Hematopoietic multipotent progenitor cell treated with erythropoietin and hydrocortisone succinate and interleukin-3 and kit ligand, for 4 days (in vitro differentiated cells): Measurements from ENCODE around the gene RIMOC1.

Source experiments
- DNase-seq: peaks from one replicate; pipeline ENCODE4 v3.0.0-alpha.2; 2015

Gene RIMOC1

GRCh38 chr5:41903892-41904799 is at the start of gene RIMOC1:
Gene RIMOC1 (plus strand): TSS chr5:41904344. CDS start chr5:41904368, 24 bp downstream.
- DNase-seq = peak; percentile 100

- DNase-seq = peak; percentile 88
Observed at GRCh38 chr5:41856644-41857491, 47.3 kb upstream of the RIMOC1 start.

GRCh38 chr5:41857989-41858388 is 46.2 kb upstream of the RIMOC1 start:
- no peak for DNase-seq

GRCh38 chr5:41858890-41859289 is 45.3 kb upstream of the RIMOC1 start:
- DNase-seq = no peak

GRCh38 chr5:41863871-41864486 is 40.2 kb upstream of the RIMOC1 start:
- DNase-seq = no peak

GRCh38 chr5:41869151-41869723 is 34.9 kb upstream of the RIMOC1 start:
- peak; percentile 40 for DNase-seq

GRCh38 chr5:41869724-41870626 is 34.2 kb upstream of the RIMOC1 start, which contains the start of gene OXCT1:
Gene OXCT1 (minus strand): TSS chr5:41870425. CDS start chr5:41870358, 67 bp downstream.
- DNase-seq = peak; percentile 96

GRCh38 chr5:41870627-41871048 is 33.5 kb upstream of the RIMOC1 start:
- no peak for DNase-seq

GRCh38 chr5:41871852-41872251 is 32.3 kb upstream of the RIMOC1 start:
- no peak for DNase-seq

- DNase-seq = no peak
Observed at GRCh38 chr5:41874512-41875060, 29.6 kb upstream of the RIMOC1 start.

GRCh38 chr5:41875121-41875520 is 29.0 kb upstream of the RIMOC1 start:
- no peak for DNase-seq

GRCh38 chr5:41876678-41877077 is 27.5 kb upstream of the RIMOC1 start:
- DNase-seq = no peak

GRCh38 chr5:41877408-41877807 is 26.7 kb upstream of the RIMOC1 start:
- no peak for DNase-seq

GRCh38 chr5:41878173-41878572 is 26.0 kb upstream of the RIMOC1 start:
- no peak for DNase-seq

GRCh38 chr5:41878643-41879478 is 25.3 kb upstream of the RIMOC1 start:
- DNase-seq = no peak

- no peak for DNase-seq
Observed at GRCh38 chr5:41882765-41883164, 21.4 kb upstream of the RIMOC1 start.

GRCh38 chr5:41883243-41883642 is 20.9 kb upstream of the RIMOC1 start:
- DNase-seq = peak; percentile 8

- DNase-seq = no peak
Observed at GRCh38 chr5:41883936-41884335, 20.2 kb upstream of the RIMOC1 start.

GRCh38 chr5:41885286-41885685 is 18.9 kb upstream of the RIMOC1 start:
- no peak for DNase-seq

GRCh38 chr5:41891066-41891707 is 13.0 kb upstream of the RIMOC1 start:
- DNase-seq = peak; percentile 75
